DMS79 treated with DMSO at 0.1 percent for 48 hours (cell line): Measurements from ENCODE around the gene PFKFB4.
"Not testable (repeated sequence)": the region's sequence is repeated elsewhere in the genome, so short reads cannot be mapped to it uniquely, and the experiment has no call there.

Experiments
- DNase-seq: peaks from one replicate; lab custom pipeline; 2025; lab: John Stamatoyannopoulos, UW

PFKFB4 gene

DNA sequence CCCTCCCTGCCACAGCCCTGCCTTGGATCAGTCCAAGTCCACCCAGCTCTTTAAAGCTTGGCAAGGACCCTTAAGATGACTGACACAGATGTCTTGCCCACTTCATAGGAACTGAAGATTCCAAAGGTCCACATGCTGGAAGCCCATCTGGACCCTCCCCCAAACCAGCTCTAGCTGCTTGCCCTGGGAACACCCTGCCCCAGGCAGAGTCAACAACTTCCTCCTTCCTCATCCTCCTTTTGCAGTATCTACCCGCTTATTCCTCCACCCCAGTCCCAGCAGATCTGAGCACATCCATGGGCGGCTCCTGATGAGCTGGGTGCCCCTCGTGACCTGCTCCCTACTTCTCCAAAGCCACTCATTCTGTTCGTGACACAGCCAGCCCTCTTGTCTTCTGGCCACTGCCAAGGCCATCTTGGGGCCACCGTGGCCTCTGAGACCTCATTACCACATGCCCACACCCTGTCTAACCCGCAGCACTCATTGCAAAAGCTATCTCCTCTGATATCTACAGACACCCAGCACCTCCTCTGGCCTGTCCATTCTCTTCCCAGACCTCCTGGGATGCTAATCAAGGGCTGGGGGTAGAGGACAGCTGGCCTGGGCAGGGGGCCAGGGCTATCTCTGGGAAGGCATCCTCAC, 2.0 kb upstream of the PFKFB4 start:
- no peak for DNase-seq

GRCh38 chr3:48555949-48556795, 431 bp downstream of the PFKFB4 start:
- DNase-seq, result no peak

- no peak for DNase-seq
Measured at GRCh38 chr3:48555231-48555948, 1.2 kb downstream of the PFKFB4 start.

DNA sequence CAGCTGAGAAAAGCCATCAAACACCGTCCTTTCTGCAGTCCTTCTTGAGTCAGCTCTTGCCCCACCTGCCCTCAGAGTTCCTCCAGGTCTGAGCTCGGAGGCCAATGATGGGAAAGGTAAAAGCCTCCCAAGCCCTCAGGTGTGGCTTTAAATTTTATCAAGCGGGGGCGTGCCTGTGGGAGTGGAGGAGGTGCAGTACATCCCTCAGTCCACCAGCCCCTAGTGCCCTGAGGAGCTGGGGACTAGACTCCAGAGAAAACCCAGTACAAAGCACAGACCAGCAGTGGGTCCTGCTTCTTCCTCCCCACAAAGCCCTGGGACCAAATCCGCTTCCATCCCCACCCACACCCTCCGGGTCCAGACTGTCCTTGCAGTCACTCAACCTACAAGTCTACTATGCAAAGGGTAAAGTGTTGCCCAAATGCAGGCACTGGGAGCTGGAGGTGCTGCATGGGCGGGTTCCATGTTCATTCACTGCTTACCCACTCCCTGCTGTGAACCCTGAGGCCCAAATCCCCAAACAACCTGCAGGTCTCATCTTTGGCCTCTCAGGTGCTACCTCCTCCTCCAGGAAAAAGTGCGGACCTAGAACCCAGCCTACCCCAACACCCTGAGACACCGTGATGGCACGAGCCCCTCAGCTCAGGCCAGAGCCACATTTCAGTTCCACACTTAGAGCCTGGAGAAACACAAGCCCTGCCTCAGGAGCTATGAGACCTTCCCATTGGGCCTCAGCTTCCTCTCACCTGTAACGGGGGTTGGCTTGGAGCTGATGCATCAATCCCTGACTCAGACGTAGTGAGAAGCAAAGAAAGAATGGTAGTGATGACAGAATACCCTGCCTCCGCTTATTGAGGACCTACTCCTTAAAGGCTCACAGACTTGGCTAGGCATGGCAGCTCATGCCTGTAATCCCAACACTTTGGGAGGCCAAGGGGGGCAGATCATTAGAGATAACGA, 2.4 kb downstream of the PFKFB4 start:
- no peak for DNase-seq

DNA sequence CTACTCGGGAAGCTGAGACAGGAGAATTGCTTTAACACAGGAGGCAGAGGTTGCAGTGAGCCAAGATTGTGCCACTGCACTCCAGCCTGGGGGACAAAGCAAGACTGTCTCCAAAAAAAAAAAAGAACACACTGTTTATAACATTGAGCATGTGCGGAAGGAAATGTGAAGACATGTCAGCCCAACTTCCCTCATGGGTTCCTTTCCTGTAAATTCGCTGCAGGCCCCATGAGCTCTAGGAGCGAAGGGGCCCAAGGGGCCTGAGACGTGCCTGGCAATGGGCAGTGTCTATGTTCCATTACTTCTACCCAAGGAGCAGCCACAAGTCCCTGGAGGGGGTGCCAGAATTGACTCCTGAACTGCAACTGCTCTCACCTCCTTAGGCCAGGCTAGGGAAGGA, 3.2 kb downstream of the PFKFB4 start:
- no peak for DNase-seq

GRCh38 chr3:48552111-48552951, 4.3 kb downstream of the PFKFB4 start:
- no peak for DNase-seq

GRCh38 chr3:48551651-48552050, 5.0 kb downstream of the PFKFB4 start:
- not testable (repeated sequence) for DNase-seq

DNA sequence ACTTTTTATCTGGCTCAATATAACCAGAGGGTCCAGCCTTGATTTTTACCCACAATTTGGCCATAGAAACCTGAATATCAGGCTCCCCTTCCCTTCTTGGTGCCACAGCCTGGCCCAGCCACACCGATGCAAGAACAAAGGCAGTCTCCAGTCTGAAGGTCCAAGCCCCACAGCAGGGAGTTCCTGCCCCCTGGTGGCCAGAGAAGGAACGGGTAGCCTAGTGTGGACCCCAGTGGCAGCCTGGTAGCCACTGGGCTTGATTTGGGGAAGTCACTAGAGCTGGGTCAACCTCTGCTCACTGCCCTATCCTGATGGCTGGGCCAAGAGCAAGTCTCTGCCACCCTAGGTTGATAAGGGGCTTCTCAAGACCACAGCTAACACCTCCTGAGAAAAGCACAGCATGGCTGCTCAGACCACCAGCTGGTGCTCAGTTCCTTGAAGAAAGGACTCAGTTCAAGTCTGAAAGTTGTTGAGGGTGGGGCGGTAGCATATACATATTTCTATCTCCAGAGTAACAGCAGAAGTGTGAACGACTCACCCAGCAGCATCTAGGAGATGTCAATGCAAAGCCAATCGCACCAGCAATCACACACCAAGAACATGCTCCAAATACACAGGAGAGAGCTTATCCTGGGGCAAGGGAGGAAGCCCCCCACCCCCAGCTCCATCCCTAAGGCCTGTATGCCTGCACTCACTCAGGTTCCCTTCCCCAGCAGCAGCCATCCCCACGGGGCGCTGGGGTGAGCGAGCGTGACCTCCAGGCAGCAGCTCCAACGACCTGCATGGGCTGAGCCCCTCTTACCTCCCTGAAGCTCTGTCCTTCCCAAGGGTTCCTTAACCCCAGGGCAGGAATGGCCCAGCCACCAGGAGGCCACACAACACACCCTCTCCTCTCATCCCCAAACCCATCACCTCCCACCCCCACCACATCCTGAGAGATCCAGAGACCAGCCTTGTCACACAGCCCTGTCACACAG, 7.6 kb downstream of the PFKFB4 start:
- DNase-seq, result peak; percentile 8

GRCh38 chr3:48548126-48548525, 8.5 kb downstream of the PFKFB4 start:
- no peak for DNase-seq

DNA sequence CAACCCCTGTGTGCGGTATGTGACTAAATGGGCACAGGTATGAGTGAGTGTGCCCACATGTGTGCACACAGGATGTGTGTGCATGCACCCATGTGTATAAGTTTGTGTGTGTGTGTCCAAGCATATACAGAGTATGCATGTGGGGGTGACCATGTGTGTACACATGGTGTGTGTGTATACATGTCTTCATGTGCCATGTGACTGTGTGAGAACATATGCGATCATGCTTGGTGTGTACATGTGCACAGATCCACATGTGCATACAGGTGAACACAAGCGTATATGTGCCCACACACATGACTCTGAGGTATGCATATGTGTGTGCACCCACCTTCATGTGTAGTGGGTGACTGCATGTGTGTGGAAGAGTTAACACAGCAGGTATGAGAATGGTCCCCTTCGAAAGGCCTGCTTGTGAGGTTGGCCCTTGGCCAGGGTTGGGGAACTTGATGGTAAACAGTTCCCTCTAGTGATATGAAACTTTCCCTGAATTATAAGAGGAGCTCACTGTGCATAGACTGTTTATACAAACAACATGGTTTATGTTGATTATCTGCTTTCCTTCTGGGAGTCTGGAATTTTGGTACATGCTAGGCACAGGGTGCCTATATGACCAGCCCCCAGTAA, 10.3 kb downstream of the PFKFB4 start:
- no peak for DNase-seq

- DNase-seq, result no peak
Measured at GRCh38 chr3:48544141-48544540, 12.5 kb downstream of the PFKFB4 start.

DNA sequence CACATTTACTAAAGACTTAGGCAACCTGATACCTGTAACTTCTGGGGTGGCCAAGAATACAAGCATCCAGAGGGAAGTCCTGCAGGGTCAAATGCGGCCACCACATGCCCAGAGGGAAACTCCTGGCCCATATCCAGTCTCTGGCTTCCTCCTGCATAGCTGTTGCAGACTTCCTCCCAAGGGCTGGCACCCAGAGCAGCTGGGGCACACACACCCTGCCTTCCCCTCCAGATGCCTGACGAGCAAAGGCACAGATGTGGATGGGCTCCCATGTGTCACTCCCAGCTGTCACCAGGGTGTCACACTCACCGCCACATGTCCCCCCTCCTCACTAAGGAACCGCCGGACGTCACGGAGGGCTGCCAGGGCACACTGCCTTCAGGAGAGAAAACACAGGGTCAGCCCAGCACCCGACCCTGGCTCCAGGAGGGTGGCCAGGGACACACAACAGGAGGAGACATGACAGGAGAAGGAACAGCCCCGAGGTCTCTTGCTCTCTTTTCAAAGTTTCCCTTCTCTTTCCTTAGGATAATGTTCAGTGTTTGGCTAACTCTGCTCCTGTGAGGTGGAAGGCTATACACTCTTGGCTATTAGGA, 13.2 kb downstream of the PFKFB4 start:
- no peak for DNase-seq

DNA sequence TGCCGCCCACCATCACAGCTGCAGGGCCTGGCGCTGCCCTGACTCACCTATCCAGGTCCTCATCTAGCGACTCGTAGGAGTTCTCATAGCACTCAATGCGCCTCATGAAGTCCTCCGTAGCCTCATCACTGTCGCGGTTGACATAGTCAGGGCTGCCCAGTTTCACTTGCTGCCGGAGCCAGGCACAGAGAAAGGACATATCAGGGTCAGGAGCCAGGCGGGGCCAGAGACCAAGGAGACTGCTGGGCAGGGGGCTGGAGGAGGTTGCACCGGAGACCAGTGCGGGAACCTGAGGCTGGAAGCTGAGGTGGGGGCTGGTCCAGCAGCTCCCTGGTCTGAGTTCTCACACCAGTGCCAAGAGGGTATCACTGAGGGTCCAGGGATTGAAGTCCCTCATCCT, 18.2 kb downstream of the PFKFB4 start:
- no peak for DNase-seq

DNA sequence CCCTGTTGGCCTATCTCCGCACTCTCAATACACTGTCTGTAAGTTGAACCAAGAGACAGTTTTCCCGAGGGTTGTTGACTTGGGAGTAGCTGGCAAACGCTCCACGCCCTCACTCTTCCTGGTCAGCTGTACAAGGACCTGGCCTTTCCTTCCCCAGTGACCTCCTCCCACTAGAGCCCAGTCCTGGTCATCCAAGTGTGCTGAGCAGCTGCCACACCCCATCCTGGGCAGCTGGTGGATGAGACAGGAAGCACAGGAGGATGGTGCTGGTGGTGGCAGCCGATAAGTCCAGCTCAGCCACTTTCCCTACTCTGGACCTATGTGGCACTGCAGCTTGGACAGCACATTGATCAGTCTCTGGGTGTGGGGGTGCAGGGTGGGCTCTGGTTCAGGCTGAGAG, 19.8 kb downstream of the PFKFB4 start:
- DNase-seq, result no peak

GRCh38 chr3:48536116-48536515, 20.5 kb downstream of the PFKFB4 start:
- no peak for DNase-seq

DNA sequence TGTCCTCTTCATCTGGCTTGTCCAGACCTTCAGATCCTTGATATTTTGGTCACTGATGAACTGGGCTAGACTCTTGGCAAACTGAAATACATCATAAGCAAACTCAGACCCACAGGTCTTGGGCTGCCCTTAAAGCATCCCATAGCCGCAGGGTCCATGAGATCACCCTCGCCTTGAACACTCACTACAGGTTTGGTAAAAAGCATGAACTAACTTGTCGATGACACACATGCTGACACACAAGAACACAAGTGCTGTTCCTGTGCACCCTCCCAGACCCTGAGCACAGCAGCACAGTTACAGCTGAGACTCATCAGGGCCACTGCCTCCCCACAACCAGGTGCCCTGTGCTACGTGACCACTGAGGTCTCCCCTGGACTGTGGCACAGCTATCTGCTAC, 21.0 kb downstream of the PFKFB4 start:
- DNase-seq, result no peak

DNA sequence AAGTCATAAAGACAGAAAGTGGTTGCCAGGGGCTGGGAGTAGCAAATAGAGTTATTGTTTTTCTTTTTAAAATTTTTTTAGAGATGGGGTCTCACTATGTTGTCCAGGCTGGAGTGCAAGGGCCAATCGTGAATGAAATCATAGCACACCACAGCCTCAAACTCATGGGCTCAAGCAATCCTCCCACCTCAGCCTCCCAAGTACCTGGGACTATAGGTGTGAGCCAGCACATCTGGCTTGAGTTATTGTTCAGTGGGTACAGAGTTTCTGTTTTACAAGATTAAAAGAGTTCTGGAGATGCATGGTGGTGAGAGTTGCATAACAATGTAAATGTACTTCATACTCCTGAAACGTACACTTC, 23.6 kb downstream of the PFKFB4 start:
- DNase-seq, result no peak

DNA sequence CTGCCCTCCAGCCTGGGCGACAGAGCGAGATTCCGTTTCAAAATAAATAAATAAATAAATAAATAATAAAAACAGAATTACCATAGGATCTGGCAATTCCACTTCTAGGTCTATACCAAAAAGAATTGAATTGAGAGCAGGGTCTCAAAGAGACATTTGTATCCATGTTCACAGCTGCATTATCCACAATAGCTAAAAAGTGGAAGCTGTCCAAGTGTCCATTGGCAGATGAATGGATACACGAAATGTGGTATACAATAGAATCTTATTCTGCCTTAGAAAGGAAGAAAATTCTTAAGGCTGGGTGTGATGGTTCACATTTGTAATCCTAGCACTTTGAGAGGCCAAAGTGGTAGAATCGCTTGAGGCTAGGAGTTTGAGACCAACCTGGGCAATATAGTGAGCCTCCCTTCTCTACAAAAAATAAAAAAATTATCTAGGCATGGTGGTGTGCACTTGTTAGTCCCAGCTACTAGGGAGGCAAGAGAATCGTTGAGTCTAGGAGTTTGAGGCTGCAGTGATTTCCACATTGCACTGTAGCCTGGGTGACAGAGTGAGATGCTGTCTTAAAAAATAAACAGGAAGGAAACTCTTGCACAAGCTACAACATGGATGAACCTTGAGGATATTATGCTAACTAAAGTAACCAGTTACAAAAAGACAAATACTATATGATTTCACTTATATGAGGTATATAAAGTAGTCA, 24.2 kb downstream of the PFKFB4 start:
- no peak for DNase-seq
